HG02588 (cell line): Measurements from ENCODE around the gene C2CD2L.
"Not testable (repeated sequence)": the region's sequence is repeated elsewhere in the genome, so short reads cannot be mapped to it uniquely, and the experiment has no call there.

Experiments used
- ATAC-seq: cut with Tn5 transposase; IDR thresholded peaks from one replicate; pipeline ENCODE4 v1.9.1; 2021; ENCODE audit warnings: mild to moderate bottlenecking, moderate library complexity; ENCODE audit not compliant: unreplicated experiment

C2CD2L gene

GRCh38 chr11:119149018-119149785 is 42.1 kb downstream of the C2CD2L start, which contains the start of gene ABCG4:
ABCG4 (plus strand) TSS chr11:119149052; CDS start chr11:119149966, 914 bp downstream.
- no peak for ATAC-seq

- no peak for ATAC-seq
These were observed 42.7 kb downstream of the C2CD2L start for GRCh38 chr11:119149786-119150275.

GRCh38 chr11:119152043-119152442 is 44.9 kb downstream of the C2CD2L start:
- no peak for ATAC-seq

GRCh38 chr11:119152604-119153003 is 45.5 kb downstream of the C2CD2L start:
- ATAC-seq: no peak

GRCh38 chr11:119153049-119153818 is 46.1 kb downstream of the C2CD2L start:
- ATAC-seq: no peak

- ATAC-seq: no peak
These were observed 47.0 kb downstream of the C2CD2L start for GRCh38 chr11:119154178-119154577.

GRCh38 chr11:119155733-119156492 is 48.8 kb downstream of the C2CD2L start:
- ATAC-seq: no peak

- no peak for ATAC-seq
These were observed 49.4 kb downstream of the C2CD2L start for GRCh38 chr11:119156496-119156895.

GRCh38 chr11:119157063-119157462 is 49.9 kb downstream of the C2CD2L start:
- ATAC-seq: no peak

GRCh38 chr11:119158467-119158866 is 51.3 kb downstream of the C2CD2L start:
- ATAC-seq: no peak

- ATAC-seq: no peak
These were observed 53.0 kb downstream of the C2CD2L start for GRCh38 chr11:119160151-119160550.

GRCh38 chr11:119161871-119162270 is 54.7 kb downstream of the C2CD2L start:
- no peak for ATAC-seq

- ATAC-seq: no peak
These were observed 59.4 kb downstream of the C2CD2L start for GRCh38 chr11:119166368-119167076.

- not testable (repeated sequence) for ATAC-seq
These were observed 59.9 kb downstream of the C2CD2L start for GRCh38 chr11:119167077-119167458.

- ATAC-seq: no peak
These were observed 60.8 kb downstream of the C2CD2L start for GRCh38 chr11:119167933-119168332.
